GM15510 (cell line): ENCODE data around the gene BCR.

Experiments used
- POLR2A ChIP-seq: IDR thresholded peaks from 3 replicates; pipeline ENCODE4 v1.6.1; 2011; ENCODE audit warnings: borderline replicate concordance; ENCODE audit not compliant: insufficient read length; ENCODE audit errors: extremely low read depth

BCR gene

DNA sequence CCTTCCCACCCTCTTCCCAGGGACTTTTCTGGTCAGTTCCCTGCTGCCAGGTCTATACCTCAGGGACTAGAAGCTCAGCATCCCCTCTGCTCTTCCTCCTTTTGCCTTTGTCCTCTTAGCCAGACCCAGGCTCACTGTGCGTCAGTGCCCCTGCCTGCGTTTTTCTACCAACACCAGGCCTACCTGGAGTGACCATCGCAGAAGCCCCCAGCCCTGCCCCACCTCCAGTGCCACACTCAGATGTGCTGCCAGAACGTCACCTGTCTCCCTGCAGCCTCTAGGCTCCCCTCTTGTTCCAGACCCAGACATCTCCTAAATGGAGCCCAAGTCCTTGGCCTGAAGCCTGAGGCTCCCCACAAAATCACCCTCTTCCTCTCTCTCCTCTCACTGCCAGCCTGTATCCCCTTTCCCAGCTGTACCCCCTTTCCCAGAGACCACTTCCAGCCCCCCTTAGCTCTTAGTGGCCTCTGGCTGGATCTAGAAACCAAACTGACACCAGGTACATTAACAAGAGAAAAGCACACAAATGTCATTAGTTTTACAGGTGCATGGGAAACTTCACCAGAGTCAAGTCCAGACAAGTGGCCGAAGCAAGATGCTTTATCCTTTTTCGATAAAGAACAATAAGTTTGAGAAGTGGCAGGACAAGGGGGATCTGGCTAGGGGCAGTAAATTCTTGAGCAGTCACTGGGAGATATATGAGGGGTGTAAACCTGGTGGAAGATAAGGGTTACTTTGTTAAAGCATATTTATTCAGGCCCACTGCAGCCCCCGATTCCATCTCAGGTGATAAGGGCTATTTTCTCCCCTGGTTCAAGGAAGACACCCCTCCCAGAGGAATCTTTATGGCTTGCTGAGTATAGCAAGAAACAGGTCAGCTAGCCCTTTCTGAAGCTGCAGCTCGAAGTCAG lies 61.5 kb downstream of the BCR start:
- TF ChIP-seq POLR2A, result no peak

DNA sequence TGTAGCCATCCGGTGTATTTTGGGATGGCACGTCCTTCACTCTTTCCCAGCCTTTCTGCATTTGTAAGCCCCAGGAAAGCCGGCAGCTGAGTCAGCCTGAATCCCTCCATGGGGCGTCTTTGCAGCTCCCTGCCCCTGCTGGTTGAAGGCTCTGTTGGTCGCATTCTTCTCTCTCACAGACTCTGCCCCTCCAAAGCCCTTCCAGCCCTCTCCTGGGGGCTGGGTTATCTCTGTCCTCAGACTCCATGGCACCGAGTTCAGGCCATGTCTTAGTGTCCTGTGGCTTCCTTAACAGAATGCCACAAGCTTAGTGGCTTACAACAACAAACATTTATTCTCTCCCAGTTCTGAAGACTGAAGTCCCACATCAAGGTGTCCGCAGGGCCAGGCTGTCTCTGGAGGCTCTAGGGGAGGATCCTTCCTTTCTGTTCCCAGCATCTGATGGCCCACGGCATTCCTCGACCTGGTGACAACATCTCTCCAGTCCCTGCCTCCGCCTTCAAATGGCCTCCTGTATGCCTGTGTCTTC lies 62.2 kb downstream of the BCR start:
- TF ChIP-seq POLR2A, result no peak

DNA sequence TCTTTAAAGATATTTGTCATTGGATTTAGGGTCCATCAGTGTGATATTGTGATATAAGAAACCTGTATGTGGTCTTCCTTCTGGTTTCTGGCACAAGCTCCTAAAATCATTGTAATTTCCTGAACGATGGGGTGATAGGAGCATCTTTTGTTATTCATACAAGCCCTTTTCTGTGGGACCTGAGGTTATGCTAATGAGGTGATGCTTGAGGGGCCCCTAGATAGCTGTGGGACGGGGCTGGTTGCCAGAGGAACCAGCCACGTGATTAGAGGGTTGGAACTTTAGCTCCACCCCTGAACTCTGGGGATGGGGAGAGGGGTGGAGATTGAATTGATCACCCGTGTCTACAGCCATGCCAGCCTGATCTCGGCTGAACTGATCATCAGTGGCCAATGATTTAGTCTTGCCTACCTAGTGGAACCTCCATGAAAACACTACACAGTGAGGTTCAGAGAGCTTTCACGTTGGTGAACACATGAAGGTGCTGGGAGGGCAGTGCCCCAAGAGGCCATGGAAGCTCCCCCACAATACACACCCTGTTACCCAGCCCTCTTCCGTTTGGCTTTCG lies 62.8 kb downstream of the BCR start:
- TF ChIP-seq POLR2A, result no peak

DNA sequence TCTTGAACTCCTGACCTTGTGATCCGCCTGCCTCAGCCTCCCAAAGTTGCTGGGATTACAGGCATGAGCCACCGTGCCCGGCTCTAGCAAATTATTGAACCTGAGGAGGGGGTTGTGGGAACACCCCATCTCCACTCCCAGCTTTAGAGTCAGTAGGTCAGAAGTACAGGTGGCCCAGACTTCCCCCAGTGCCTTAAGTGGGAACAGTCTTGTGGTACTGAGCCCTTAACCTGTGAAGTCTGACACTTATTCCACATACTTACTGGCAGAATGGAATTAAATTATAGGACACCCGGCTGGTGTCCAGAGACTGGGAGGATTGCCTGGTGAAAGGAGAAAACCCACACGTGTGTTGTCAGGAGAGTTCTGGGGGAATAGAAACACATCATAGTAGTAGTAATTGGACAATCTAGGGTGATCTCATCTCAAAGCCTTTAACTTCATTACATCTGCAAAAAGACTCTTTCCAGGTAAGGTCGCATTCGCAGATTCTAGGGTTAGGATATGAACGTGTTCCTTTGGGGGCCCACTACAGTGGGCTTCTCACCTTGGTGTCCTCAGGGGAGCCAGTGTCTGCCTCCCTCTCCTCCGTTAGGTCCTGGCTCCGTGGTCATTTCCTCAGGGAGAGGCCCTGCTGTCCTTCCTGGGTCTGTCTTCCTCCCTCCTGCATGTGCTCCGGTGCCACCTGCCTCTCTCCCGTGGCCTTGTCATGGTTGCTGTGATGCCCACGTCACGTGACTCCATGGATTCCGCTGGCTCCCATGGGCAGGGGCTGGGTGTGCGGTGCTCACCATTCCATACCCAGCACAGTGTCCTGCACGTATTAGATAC lies 63.8 kb downstream of the BCR start:
- TF ChIP-seq POLR2A, result no peak

DNA sequence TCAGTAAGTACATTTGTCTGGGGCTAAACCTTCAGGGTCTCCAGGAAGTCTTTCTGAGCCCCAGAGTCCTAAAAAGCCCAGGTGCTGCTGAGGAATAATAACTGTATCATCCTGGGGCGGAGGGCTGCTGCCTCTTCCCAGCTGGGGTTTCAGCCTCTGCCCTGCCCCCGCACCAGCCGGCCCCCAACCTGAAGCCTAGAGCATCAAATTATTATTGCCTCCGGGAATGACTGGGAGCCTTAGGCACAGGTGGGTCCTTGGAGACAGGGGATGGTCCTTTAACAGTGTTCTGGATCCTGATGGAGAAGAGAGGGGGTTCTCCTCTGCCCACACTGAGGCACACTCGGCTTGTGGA lies 64.4 kb downstream of the BCR start:
- no peak for TF ChIP-seq POLR2A

DNA sequence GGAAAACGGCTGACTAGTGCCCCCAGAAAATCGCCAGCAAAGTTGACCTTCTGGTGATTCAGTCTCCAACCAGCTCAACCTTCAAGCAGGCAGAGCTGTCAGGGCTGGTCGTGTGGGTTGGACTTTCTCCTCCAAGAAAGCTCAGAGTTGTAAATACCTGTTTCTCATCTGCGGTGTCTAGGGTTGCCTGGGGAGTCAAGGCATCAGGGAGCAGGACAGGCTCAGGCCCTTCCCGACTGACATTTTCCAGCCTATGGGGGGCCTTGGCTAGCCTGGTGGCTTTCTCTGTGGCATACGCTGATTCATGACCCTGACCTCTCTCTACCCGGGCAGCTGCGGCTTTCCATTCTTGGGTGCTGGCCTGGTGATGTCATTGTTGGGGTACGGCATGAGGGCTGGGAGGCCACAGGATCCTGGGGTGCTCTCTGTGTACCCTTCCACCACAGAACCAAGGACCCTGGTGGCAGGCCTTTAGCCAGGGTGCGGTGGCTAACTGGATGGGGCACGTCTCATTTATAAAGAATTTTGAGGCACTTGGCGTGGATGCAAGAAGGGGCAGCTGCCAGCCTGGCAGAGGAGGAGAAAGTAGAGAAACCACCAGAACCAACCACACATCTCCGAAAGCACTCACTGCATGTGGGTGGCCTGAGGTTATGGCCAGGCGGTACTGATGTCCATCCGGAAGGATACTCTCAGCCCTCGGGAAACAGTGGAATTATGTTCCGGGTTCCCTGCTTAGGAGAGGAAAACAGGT lies 64.9 kb downstream of the BCR start:
- TF ChIP-seq POLR2A, result no peak

DNA sequence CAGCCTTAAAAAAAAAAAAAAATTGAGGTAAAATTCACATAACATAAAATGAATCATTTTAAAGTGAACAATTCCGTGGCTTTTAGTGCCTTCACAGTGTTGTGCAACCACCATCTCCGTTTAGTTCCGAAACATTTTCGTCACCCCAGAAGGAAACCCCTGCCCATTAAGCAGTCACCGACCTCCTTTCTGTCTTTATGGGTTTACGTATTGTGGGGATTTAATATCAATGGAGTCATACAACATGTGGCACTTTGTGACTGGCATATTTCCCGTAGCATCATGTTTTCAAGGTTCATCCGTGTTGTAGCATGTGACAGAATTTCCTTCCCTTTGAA lies 65.5 kb downstream of the BCR start:
- no peak for TF ChIP-seq POLR2A

DNA sequence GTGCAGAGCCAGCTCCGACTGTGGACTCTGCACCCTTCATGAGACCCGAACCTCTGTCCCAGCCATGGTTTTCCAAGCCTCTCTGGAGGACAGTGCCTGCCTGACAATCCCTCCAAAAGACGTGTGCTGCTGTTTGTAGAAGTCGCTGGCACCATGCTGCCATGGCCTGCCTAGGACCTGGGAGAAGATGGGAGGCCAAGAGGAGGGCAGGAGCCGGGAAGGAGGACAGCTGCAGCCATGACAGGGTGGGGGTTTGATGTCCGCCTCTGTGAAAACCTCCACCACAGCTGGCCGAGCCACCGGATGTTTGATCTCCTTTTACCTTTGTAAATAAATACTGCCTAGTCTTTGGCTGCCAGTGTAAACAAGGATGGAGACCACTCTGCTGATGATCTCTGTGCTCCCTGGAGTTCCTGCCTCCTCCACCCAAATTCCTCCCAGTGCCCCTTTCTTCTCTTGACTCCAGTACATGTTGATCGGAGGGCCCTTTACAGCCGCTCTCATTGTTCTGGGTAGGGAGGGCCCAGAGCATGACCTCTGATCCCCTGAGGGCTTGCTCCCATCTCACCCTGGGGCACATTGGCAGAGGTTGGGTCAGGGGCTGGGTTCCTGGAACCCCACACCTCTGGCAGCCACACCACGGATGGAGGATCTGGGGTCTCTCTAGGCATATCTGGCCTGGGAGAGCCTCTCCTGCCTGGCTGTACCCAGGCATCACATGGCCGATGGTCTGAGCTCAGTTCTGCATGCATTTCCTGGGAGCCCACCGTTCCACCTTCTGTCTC lies 66.9 kb downstream of the BCR start:
- no peak for TF ChIP-seq POLR2A

DNA sequence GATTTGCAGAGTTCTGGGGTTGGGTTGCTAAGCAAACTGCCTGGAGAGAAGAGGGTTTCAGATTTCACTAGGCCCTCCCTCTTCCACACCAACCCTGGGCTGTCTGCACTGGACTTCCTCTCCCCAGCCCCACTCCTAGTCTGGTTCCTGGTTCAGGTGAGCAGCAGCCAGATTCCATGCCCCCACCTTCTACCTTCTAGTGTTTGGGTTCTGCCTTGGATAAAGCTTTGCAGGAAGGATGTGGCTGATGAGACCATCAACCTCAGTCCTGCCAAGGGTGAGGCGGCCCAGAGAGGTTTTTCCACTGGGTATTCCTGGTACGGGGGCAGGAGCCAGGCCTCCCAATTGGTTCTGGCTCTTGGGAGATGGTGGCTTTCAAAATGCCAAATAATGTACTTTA lies 68.3 kb downstream of the BCR start:
- TF ChIP-seq POLR2A, result no peak

DNA sequence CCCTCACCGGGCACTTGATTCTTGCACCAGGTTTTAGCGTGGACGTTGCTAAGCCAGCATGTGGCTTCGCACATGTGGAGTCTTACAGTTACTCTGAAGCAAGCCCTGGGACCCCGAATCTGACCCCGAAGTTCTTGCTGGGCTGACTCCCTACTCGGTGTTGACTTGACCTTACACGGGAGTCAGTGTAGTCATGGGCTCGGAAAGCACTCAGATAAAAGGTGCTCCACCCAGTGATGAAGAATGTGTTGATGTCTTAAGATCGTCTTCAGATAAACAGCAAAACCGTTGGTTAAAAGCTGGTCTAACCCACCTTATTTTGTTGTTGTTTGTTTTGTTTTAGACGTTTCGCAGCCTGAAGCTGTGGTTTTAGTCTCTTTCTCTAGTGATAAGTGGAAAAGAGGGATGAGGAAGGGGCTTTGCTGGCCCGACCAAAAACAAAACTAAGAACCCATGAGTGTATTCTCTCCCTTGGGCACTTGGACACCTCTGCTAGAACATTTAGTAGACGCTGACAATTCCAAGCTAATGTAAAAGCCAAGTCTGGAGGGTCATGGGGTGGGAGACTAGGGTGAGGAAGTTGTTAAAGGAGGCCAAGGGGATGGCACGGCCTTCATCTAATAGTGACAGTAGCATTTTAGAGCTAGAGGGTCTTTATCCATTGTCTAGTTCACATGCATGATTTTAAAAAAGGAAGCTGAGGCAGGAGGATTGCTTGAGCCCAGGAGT lies 69.9 kb downstream of the BCR start:
- no peak for TF ChIP-seq POLR2A

DNA sequence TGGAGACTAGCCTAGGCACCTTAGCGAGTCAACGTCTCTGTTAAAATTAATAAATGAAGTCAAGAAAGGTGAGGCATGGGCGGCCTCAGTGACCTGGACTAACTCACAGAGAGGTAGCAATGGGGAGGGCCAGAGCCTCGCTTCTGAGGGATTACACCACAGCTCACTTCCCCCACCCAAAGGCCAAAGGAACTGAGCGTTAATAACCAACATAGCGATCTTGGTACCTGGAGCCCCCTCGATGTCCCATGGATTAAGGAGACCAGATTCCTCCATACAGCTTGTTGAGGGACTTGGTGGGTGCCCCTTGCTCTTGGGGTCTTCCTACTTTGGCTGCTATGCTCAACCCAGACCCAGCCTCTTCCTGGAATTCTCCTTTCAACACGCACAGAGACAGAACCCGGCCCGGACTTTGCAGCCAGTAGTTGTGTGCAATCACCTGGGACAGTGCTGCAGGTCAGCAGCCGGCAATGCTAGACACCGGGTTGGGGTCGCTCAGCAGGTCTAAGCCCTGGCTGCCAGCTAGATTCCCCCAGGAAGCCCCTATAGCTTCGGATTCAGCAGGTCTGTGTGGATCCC lies 70.6 kb downstream of the BCR start:
- TF ChIP-seq POLR2A, result no peak

DNA sequence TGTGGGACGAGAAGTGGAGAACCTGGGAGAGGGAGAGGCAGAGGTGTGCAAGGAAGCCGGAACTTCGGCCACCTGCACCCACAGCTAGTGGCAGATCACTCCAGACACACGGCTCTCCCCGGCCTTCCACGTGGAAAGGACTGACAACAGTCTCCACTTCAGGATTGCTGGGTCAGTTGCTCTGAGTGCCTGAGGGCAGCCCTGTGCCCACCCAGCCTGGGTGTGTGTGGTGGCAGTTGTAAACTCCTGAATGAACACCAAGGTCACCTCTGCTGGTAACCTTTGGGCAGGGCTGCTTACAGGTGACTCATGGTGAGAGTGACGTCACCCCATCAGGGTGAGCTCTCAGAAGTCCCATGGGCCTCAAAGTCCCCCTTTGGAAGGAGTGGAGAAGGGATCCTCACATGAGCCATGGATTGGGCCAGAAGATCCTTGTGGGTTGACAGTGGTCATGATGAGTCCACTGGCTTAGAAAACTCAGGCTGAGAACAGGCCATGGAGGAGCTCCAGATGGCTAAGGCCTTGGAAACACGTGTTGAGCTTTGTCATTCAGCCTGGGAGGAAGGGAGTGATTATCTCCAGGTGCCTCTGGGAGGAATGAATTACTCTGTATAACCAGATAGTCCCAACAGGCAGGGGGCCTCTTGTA lies 71.3 kb downstream of the BCR start:
- TF ChIP-seq POLR2A, result no peak
